ENCODE results near the gene L3MBTL3. TPM values are rescaled to one million over a fixed set of nuclear protein-coding genes. Genes with fewer than 3 reads are reported as not detected.

Gene L3MBTL3
- total RNA-seq, 4 donors from 2014 or later, result 8.1 to 18.1 (median 14.2) TPM

GRCh38 chr6:130054725-130055124 lies 36.3 kb downstream of the L3MBTL3 start:
- H3K4me1 ChIP-seq, result no peaks in the 10 kb centered on the region
- intact Hi-C loops (cut with DNase I), result no loop called here
- H3K27ac ChIP-seq, result no peak overlapping the region
- H3K9me3 ChIP-seq, result no peaks in the 10 kb centered on the region
- DNase-seq, result no peak
- no peaks in the 10 kb centered on the region for H3K27me3 ChIP-seq
- WGBS, 2 donors, result 88 to 92% methylated on average over 7 of the region's 7 CpGs
- TF ChIP-seq CTCF (IDR thresholded peaks at IDR 0.05) (no peak), POLR2A (IDR thresholded peaks at IDR 0.05) (no peak)
- peaks cover 15 to 16% of the 10 kb centered on the region in 2 donors for H3K36me3 ChIP-seq
- no peak overlapping the region for H3K4me3 ChIP-seq (replicated peaks in 1 of 3)

- no peaks in the 10 kb centered on the region for H3K4me1 ChIP-seq
- 100% methylated on average over 1 of the region's 1 CpG for WGBS, 2 donors
Observed at GRCh38 chr6:130055271-130055670, 36.9 kb downstream of the L3MBTL3 start.

GRCh38 chr6:130057495-130057894 lies 39.1 kb downstream of the L3MBTL3 start:
- DNase-seq, result no peak
- Histone ChIP-seq H3K9me3 (no peaks in the 10 kb centered on the region), H3K4me3 (replicated peaks in 1 of 3) (no peak overlapping the region), H3K27me3 (no peaks in the 10 kb centered on the region), H3K4me1 (no peaks in the 10 kb centered on the region), H3K27ac (no peak overlapping the region), H3K36me3 (peaks cover 9% of the 10 kb centered on the region in 2 donors)
- no peak for TF ChIP-seq CTCF (IDR thresholded peaks at IDR 0.05)
- TF ChIP-seq POLR2A (IDR thresholded peaks at IDR 0.05), result no peak
- 97 to 99% methylated on average over 12 of the region's 12 CpGs for WGBS, 2 donors
- intact Hi-C loops (cut with DNase I), result no loop called here

More at GRCh38 chr6:130055271-130055670, 36.9 kb downstream of the L3MBTL3 start:
- TF ChIP-seq CTCF (IDR thresholded peaks at IDR 0.05), result no peak
- no peak for TF ChIP-seq POLR2A (IDR thresholded peaks at IDR 0.05)
- no peaks in the 10 kb centered on the region for H3K9me3 ChIP-seq
- no peak overlapping the region for H3K27ac ChIP-seq
- no peak for DNase-seq
- intact Hi-C loops (cut with DNase I), result no loop called here
- H3K4me3 ChIP-seq (replicated peaks in 1 of 3), result no peak overlapping the region
- no peaks in the 10 kb centered on the region for H3K27me3 ChIP-seq
- H3K36me3 ChIP-seq, result peaks cover 15 to 16% of the 10 kb centered on the region in 2 donors

GRCh38 chr6:130063806-130064205 lies 45.4 kb downstream of the L3MBTL3 start:
- Histone ChIP-seq H3K36me3 (peaks cover 2 to 12% of the 10 kb centered on the region in 2 donors), H3K9me3 (no peaks in the 10 kb centered on the region), H3K27ac (no peak overlapping the region), H3K4me3 (replicated peaks in 1 of 3) (no peak overlapping the region), H3K4me1 (no peaks in the 10 kb centered on the region), H3K27me3 (no peaks in the 10 kb centered on the region)
- intact Hi-C loops (cut with DNase I), result no loop called here
- no peak for DNase-seq
- 94 to 95% methylated on average over 5 of the region's 5 CpGs for WGBS, 2 donors
- TF ChIP-seq CTCF (IDR thresholded peaks at IDR 0.05) (no peak), POLR2A (IDR thresholded peaks at IDR 0.05) (no peak)

- intact Hi-C loops (cut with DNase I), result no loop called here
- TF ChIP-seq CTCF (IDR thresholded peaks at IDR 0.05) (no peak), POLR2A (IDR thresholded peaks at IDR 0.05) (no peak)
- Histone ChIP-seq H3K9me3 (no peaks in the 10 kb centered on the region), H3K27ac (no peak overlapping the region), H3K4me1 (no peaks in the 10 kb centered on the region), H3K27me3 (no peaks in the 10 kb centered on the region), H3K36me3 (peaks cover 2 to 12% of the 10 kb centered on the region in 2 donors), H3K4me3 (replicated peaks in 1 of 3) (no peak overlapping the region)
- DNase-seq, result no peak
- 94 to 100% methylated on average over 5 of the region's 5 CpGs for WGBS, 2 donors
Observed at GRCh38 chr6:130065609-130066156, 47.3 kb downstream of the L3MBTL3 start.

All from thyroid gland (tissue), 4 donors.